ENCODE measurements around the gene KMT2B. TPM values are rescaled to one million over a fixed set of nuclear protein-coding genes. Genes with fewer than 3 reads are reported as not detected.
"Not testable (repeated sequence)": the region's sequence is repeated elsewhere in the genome, so short reads cannot be mapped to it uniquely, and the experiment has no call there.

KMT2B gene
- total RNA-seq, 1 donor = 6.5 TPM

- Histone ChIP-seq H3K9me3 (ENCODE audit: low read depth, low read length) (no peaks in the 10 kb centered on the region), H3K27ac (ENCODE audit: low read depth, low read length) (no peak overlapping the region), H3K4me1 (ENCODE audit: insufficient read depth, low read length) (peaks cover 6% of the 10 kb centered on the region), H4K20me1 (ENCODE audit: insufficient read depth, low read length) (peaks cover 2% of the 10 kb centered on the region), H2AFZ (ENCODE audit: low read length) (no peak overlapping the region), H3K4me2 (ENCODE audit: insufficient read depth, low read length) (no peak overlapping the region), H3K79me2 (ENCODE audit: insufficient read depth, low read length) (peaks cover 11% of the 10 kb centered on the region), H3K4me3 (ENCODE audit: insufficient read depth, low read length) (no peak overlapping the region), H3K36me3 (ENCODE audit: insufficient read depth, low read length) (peaks cover 39% of the 10 kb centered on the region), H3K27me3 (ENCODE audit: insufficient read depth, low read length) (no peaks in the 10 kb centered on the region)
- DNase-seq (ENCODE audit: insufficient read length, low spot score, missing footprints) = no peak
- no peak for TF ChIP-seq CTCF (IDR thresholded peaks at IDR 0.05; ENCODE audit: extremely low read depth, low read depth, low read length)
Observed at GRCh38 chr19:35764432-35765315, 46.9 kb downstream of the KMT2B start.

GRCh38 chr19:35766571-35767104 lies 48.8 kb downstream of the KMT2B start:
- Histone ChIP-seq H3K27me3 (ENCODE audit: insufficient read depth, low read length) (no peaks in the 10 kb centered on the region), H2AFZ (ENCODE audit: low read length) (no peak overlapping the region), H4K20me1 (ENCODE audit: insufficient read depth, low read length) (no peaks in the 10 kb centered on the region), H3K4me2 (ENCODE audit: insufficient read depth, low read length) (no peak overlapping the region), H3K36me3 (ENCODE audit: insufficient read depth, low read length) (peaks cover 27% of the 10 kb centered on the region), H3K9me3 (ENCODE audit: low read depth, low read length) (no peaks in the 10 kb centered on the region), H3K4me1 (ENCODE audit: insufficient read depth, low read length) (no peaks in the 10 kb centered on the region), H3K4me3 (ENCODE audit: insufficient read depth, low read length) (no peak overlapping the region), H3K27ac (ENCODE audit: low read depth, low read length) (no peak overlapping the region), H3K79me2 (ENCODE audit: insufficient read depth, low read length) (no peaks in the 10 kb centered on the region)
- DNase-seq (ENCODE audit: insufficient read length, low spot score, missing footprints) = no peak
- no peak for TF ChIP-seq CTCF (IDR thresholded peaks at IDR 0.05; ENCODE audit: extremely low read depth, low read depth, low read length)

- H3K4me1 ChIP-seq (ENCODE audit: insufficient read depth, low read length) = no peaks in the 10 kb centered on the region
- no peaks in the 10 kb centered on the region for H3K79me2 ChIP-seq (ENCODE audit: insufficient read depth, low read length)
- TF ChIP-seq CTCF (IDR thresholded peaks at IDR 0.05; ENCODE audit: extremely low read depth, low read depth, low read length) = no peak
- H3K9me3 ChIP-seq (ENCODE audit: low read depth, low read length) = no peaks in the 10 kb centered on the region
- no peak overlapping the region for H3K27ac ChIP-seq (ENCODE audit: low read depth, low read length)
- no peak for DNase-seq (ENCODE audit: insufficient read length, low spot score, missing footprints)
- H3K27me3 ChIP-seq (ENCODE audit: insufficient read depth, low read length) = no peaks in the 10 kb centered on the region
- no peaks in the 10 kb centered on the region for H4K20me1 ChIP-seq (ENCODE audit: insufficient read depth, low read length)
- H3K36me3 ChIP-seq (ENCODE audit: insufficient read depth, low read length) = peaks cover 19% of the 10 kb centered on the region
- no peak overlapping the region for H2AFZ ChIP-seq (ENCODE audit: low read length)
- no peak overlapping the region for H3K4me2 ChIP-seq (ENCODE audit: insufficient read depth, low read length)
- no peak overlapping the region for H3K4me3 ChIP-seq (ENCODE audit: insufficient read depth, low read length)
Observed at GRCh38 chr19:35767288-35768081, 49.7 kb downstream of the KMT2B start.

- H4K20me1 ChIP-seq (ENCODE audit: insufficient read depth, low read length) = no peaks in the 10 kb centered on the region
- peaks cover 19% of the 10 kb centered on the region for H3K36me3 ChIP-seq (ENCODE audit: insufficient read depth, low read length)
- H3K79me2 ChIP-seq (ENCODE audit: insufficient read depth, low read length) = no peaks in the 10 kb centered on the region
- no peak for DNase-seq (ENCODE audit: insufficient read length, low spot score, missing footprints)
- H3K9me3 ChIP-seq (ENCODE audit: low read depth, low read length) = no peaks in the 10 kb centered on the region
- no peak overlapping the region for H3K4me3 ChIP-seq (ENCODE audit: insufficient read depth, low read length)
- no peaks in the 10 kb centered on the region for H3K4me1 ChIP-seq (ENCODE audit: insufficient read depth, low read length)
- no peak overlapping the region for H3K27ac ChIP-seq (ENCODE audit: low read depth, low read length)
- TF ChIP-seq CTCF (IDR thresholded peaks at IDR 0.05; ENCODE audit: extremely low read depth, low read depth, low read length) = no peak
- H2AFZ ChIP-seq (ENCODE audit: low read length) = no peak overlapping the region
- no peaks in the 10 kb centered on the region for H3K27me3 ChIP-seq (ENCODE audit: insufficient read depth, low read length)
- H3K4me2 ChIP-seq (ENCODE audit: insufficient read depth, low read length) = no peak overlapping the region
Observed at GRCh38 chr19:35768082-35768421, 50.2 kb downstream of the KMT2B start.

- H3K4me1 ChIP-seq (ENCODE audit: insufficient read depth, low read length); H3K27ac ChIP-seq (ENCODE audit: low read depth, low read length); H4K20me1 ChIP-seq (ENCODE audit: insufficient read depth, low read length); H2AFZ ChIP-seq (ENCODE audit: low read length); H3K27me3 ChIP-seq (ENCODE audit: insufficient read depth, low read length); H3K79me2 ChIP-seq (ENCODE audit: insufficient read depth, low read length); H3K36me3 ChIP-seq (ENCODE audit: insufficient read depth, low read length); H3K4me2 ChIP-seq (ENCODE audit: insufficient read depth, low read length); H3K4me3 ChIP-seq (ENCODE audit: insufficient read depth, low read length); DNase-seq (ENCODE audit: insufficient read length, low spot score, missing footprints); H3K9me3 ChIP-seq (ENCODE audit: low read depth, low read length): not testable (repeated sequence)
Observed at GRCh38 chr19:35772362-35772761, 54.6 kb downstream of the KMT2B start.
